ENCODE data around the gene ADGRG1. TPM values are rescaled to one million over a fixed set of nuclear protein-coding genes. Genes with fewer than 3 reads are reported as not detected.

Gene ADGRG1
- total and polyA plus RNA-seq, 2 experiments from 2014 or later: 45.9 to 58.0 TPM

DNA sequence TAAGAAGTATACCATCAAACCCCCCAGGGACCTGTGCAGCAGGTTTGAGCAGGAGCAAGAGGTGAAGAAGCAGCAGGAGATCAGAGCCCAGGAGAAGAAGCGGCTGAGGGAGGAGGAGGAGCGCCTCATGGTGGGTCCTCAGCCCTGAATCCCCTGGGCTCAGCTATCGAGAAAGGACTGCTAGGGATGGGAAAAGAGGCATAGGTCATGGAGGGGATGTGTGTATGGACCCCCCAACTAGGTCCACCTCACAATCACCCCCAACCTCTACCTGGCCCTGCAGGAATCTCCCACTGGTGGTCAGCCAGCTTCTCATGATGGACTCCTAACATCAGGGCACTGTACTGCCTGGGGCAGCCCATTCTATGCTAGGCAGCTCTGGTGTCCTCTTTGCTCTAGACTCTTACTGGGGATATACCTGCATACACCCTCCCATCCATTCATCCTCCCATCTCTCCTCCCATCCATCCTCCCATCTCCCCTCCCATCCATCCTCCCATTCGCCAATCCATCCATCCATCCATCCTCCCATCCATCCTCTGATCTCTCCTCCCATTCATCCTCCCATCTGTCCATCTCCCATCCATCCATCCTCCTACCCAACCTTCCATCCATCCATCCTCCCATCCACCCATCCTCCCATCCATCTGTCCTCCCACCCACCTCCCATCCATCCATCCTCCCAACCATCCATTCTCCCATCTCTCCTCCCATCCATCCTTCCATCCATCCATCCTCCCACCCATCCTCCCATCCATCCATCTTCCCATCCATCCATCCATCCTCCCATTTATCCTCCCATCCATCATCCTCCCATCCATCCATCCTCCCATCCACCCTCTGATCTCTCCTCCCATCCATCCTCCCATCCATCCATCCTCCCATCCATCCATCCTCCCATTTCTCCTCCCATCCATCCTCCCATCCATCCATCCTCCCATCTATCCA, 76.7 kb downstream of the ADGRG1 start:
- Histone ChIP-seq H3K9me2 (replicated peaks; ENCODE audit: insufficient read depth) (no peaks in the 10 kb centered on the region), H3K27me3 (no peaks in the 10 kb centered on the region), H2AFZ (no peak overlapping the region), H3K4me1 (ENCODE audit: insufficient read depth) (peaks cover 27% of the 10 kb centered on the region), H3K36me3 (replicated peaks; ENCODE audit: insufficient read depth, low read depth) (no peaks in the 10 kb centered on the region), H4K20me1 (ENCODE audit: insufficient read depth, poor library complexity, severe bottlenecking) (no peaks in the 10 kb centered on the region), H3K4me2 (no peak overlapping the region), H3K9me3 (ENCODE audit: low read depth) (no peaks in the 10 kb centered on the region), H3K27ac (peak overlapping the region; percentile 54), H3K4me3 (no peak overlapping the region), H3K79me2 (no peaks in the 10 kb centered on the region)
- WGBS (ENCODE audit: low lambda C conversion rate, missing lambda C conversion rate): 92% methylated on average over 4 of the region's 4 CpGs
- no peak for DNase-seq (ENCODE audit: low spot score)
- TF ChIP-seq EZH2 (IDR thresholded peaks at IDR 0.05; ENCODE audit: borderline replicate concordance) (no peak), EZH2phosphoT487 (IDR thresholded peaks at IDR 0.05; ENCODE audit: low read depth, severe bottlenecking, unreplicated experiment) (no peak)
- TF ChIP-seq, protein P1, sequence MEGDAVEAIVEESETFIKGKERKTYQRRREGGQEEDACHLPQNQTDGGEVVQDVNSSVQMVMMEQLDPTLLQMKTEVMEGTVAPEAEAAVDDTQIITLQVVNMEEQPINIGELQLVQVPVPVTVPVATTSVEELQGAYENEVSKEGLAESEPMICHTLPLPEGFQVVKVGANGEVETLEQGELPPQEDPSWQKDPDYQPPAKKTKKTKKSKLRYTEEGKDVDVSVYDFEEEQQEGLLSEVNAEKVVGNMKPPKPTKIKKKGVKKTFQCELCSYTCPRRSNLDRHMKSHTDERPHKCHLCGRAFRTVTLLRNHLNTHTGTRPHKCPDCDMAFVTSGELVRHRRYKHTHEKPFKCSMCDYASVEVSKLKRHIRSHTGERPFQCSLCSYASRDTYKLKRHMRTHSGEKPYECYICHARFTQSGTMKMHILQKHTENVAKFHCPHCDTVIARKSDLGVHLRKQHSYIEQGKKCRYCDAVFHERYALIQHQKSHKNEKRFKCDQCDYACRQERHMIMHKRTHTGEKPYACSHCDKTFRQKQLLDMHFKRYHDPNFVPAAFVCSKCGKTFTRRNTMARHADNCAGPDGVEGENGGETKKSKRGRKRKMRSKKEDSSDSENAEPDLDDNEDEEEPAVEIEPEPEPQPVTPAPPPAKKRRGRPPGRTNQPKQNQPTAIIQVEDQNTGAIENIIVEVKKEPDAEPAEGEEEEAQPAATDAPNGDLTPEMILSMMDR (IDR thresholded peaks at IDR 0.05; ENCODE audit: poor library complexity): no peak

DNA sequence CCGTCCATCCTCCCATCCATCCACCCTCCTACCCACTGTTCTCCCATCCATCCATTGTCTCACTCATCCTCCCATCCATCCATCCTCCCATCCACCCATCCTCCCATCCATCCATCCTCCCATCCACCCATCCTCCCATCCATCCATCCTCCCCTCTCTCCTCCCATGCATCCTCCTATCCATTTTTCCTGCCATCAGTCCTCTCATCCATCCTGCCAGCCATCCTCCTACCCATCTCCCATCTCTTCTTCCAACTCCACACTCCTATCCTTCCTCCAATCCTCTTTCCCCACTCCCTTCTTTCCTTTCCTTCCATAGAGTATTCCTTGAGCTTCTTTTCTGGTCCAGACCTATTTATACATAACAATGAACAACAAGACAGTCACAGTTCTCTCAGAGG, 78.3 kb downstream of the ADGRG1 start:
- no peaks in the 10 kb centered on the region for H3K36me3 ChIP-seq (replicated peaks; ENCODE audit: insufficient read depth, low read depth)
- DNase-seq (ENCODE audit: low spot score): no peak

DNA sequence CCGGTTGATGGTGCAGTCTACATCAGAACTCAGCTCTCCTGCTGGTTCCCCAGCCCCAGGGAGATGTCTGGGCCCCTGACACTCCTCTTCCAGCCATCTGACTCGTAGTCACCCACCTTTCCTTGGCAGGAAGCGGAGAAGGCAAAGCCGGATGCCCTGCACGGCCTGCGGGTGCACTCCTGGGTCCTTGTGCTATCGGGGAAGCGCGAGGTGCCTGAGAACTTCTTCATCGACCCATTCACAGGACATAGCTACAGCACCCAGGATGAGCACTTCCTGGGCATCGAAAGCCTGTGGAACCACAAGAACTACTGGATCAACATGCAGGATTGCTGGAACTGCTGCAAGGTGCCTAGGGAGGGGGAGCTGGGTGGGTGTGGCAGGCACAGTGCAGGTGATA, 78.9 kb downstream of the ADGRG1 start:
- no peaks in the 10 kb centered on the region for H4K20me1 ChIP-seq (ENCODE audit: insufficient read depth, poor library complexity, severe bottlenecking)
- WGBS (ENCODE audit: low lambda C conversion rate, missing lambda C conversion rate): 89% methylated on average over 11 of the region's 11 CpGs
- no peak overlapping the region for H3K4me2 ChIP-seq
- no peak overlapping the region for H2AFZ ChIP-seq
- H3K27ac ChIP-seq: no peak overlapping the region
- no peak for TF ChIP-seq EZH2 (IDR thresholded peaks at IDR 0.05; ENCODE audit: borderline replicate concordance)
- TF ChIP-seq, protein P1 (IDR thresholded peaks at IDR 0.05; ENCODE audit: poor library complexity): no peak
- no peak for TF ChIP-seq EZH2phosphoT487 (IDR thresholded peaks at IDR 0.05; ENCODE audit: low read depth, severe bottlenecking, unreplicated experiment)
- H3K36me3 ChIP-seq (replicated peaks; ENCODE audit: insufficient read depth, low read depth): no peaks in the 10 kb centered on the region
- no peaks in the 10 kb centered on the region for H3K9me2 ChIP-seq (replicated peaks; ENCODE audit: insufficient read depth)
- no peak overlapping the region for H3K4me3 ChIP-seq
- no peaks in the 10 kb centered on the region for H3K27me3 ChIP-seq
- H3K79me2 ChIP-seq: no peaks in the 10 kb centered on the region
- peaks cover 10% of the 10 kb centered on the region for H3K4me1 ChIP-seq (ENCODE audit: insufficient read depth)
- H3K9me3 ChIP-seq (ENCODE audit: low read depth): no peaks in the 10 kb centered on the region
- no peak for DNase-seq (ENCODE audit: low spot score)

More for the DNA sequence above, 78.3 kb downstream of the ADGRG1 start:
- Histone ChIP-seq H3K79me2 (no peaks in the 10 kb centered on the region), H4K20me1 (ENCODE audit: insufficient read depth, poor library complexity, severe bottlenecking) (no peaks in the 10 kb centered on the region), H3K9me2 (replicated peaks; ENCODE audit: insufficient read depth) (no peaks in the 10 kb centered on the region), H3K27ac (no peak overlapping the region), H3K4me1 (ENCODE audit: insufficient read depth) (peaks cover 14% of the 10 kb centered on the region), H3K4me2 (no peak overlapping the region), H3K4me3 (no peak overlapping the region), H3K9me3 (ENCODE audit: low read depth) (no peaks in the 10 kb centered on the region), H3K27me3 (no peaks in the 10 kb centered on the region), H2AFZ (no peak overlapping the region)
- TF ChIP-seq, protein P1 (IDR thresholded peaks at IDR 0.05; ENCODE audit: poor library complexity): no peak
- TF ChIP-seq EZH2 (IDR thresholded peaks at IDR 0.05; ENCODE audit: borderline replicate concordance) (no peak), EZH2phosphoT487 (IDR thresholded peaks at IDR 0.05; ENCODE audit: low read depth, severe bottlenecking, unreplicated experiment) (no peak)
- WGBS (ENCODE audit: low lambda C conversion rate, missing lambda C conversion rate): no CpG with 5 or more reads among the region's 1 CpG
